Measurements from ENCODE around the gene ADCY9.

The ADCY9 gene

DNA sequence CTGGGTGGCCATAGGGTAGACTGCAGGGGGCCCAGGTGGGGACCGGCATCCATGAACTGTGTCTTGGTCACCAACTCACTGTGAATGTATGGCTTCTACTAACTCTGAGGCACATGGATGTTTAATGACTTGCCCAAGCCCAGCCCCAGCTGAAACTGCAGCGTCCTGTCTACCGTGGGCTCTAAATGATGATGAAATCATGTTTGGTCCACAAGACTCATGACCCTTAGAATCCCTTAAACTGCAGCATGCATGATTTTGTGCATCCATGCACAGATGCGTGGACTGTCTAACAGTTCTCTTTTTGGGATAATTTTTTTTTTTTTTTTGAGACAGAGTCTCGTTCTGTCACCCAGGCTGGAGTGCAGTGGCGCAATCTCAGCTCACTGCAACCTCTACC lies 203.3 kb downstream of the ADCY9 start:
- DNase-seq (ENCODE audit: low spot score) = no peak

All from HuH-7.5 (cell line).